GM04503 (cell line): Measurements from ENCODE around the gene NMNAT2.
"Not testable (repeated sequence)": the region's sequence is repeated elsewhere in the genome, so short reads cannot be mapped to it uniquely, and the experiment has no call there.

Experiments
- DNase-seq: peaks from one replicate; pipeline ENCODE4 v3.0.0-alpha.2; 2012; ENCODE audit warnings: low read depth

NMNAT2 gene

DNA sequence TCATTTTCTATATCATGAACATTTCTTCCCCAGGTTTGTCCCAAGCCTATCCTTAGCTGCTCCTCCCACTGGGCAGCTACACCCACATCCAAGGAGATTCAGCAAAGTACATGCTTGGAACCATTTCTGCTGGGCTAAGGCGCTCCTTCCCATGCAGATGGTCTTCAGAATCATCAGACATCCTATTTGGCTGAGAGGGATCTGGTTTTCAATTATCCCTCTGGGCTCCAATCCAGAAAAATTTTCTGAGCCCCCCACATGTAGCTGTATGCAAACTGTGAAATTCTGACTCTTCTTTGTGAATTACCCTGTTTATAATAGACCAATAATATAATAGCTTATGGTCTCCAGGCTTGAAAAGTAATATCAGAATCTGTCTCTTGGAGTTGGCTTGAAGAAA, 132.9 kb downstream of the NMNAT2 start:
- no peak for DNase-seq

DNA sequence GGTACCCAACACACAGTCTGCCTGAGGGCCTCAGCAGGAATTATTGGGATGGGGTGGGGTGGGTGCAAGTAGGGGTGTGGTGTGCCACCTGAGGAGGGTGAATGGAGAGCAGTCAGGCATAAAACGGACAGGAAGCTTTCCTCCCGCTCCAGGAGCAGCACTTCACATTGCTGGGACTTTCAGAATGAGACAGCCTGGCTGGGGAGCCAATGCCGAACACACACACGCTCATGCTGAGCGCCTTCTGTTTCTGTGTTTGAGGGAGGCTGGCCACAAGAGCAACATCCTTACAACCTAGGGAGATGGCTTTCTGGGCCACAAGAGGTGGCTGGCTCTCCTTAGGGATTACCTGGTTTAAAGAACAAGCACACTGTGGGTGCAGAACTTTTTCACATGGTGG, 134.1 kb downstream of the NMNAT2 start:
- DNase-seq: no peak

GRCh38 chr1:183283286-183283685, 134.9 kb downstream of the NMNAT2 start:
- DNase-seq: no peak

- DNase-seq: no peak
These were observed 135.9 kb downstream of the NMNAT2 start for GRCh38 chr1:183282101-183282855.

GRCh38 chr1:183281553-183282091, 136.6 kb downstream of the NMNAT2 start:
- DNase-seq: peak; percentile 72

DNA sequence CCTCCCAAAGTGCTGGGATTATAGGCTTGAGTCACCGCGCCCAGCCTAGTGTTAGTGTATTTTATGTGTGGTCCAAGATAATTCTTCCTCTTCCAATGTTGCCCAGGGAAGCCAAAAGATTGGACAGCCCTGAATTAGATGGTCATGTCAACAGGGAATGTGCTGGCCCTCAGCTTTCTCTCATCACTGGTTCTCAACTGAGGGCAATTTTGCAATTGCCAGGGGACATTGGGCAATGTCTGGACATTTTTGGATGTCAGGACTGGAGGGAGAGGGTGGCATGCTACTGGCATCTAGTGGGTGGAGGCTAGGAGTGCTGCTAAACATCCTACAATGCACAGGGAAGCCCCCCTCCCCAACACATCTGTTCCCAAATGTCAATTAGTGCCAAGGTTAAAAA, 137.1 kb downstream of the NMNAT2 start:
- peak; percentile 75 for DNase-seq

- peak; percentile 71 for DNase-seq
These were observed 138.3 kb downstream of the NMNAT2 start for GRCh38 chr1:183279835-183280234.

DNA sequence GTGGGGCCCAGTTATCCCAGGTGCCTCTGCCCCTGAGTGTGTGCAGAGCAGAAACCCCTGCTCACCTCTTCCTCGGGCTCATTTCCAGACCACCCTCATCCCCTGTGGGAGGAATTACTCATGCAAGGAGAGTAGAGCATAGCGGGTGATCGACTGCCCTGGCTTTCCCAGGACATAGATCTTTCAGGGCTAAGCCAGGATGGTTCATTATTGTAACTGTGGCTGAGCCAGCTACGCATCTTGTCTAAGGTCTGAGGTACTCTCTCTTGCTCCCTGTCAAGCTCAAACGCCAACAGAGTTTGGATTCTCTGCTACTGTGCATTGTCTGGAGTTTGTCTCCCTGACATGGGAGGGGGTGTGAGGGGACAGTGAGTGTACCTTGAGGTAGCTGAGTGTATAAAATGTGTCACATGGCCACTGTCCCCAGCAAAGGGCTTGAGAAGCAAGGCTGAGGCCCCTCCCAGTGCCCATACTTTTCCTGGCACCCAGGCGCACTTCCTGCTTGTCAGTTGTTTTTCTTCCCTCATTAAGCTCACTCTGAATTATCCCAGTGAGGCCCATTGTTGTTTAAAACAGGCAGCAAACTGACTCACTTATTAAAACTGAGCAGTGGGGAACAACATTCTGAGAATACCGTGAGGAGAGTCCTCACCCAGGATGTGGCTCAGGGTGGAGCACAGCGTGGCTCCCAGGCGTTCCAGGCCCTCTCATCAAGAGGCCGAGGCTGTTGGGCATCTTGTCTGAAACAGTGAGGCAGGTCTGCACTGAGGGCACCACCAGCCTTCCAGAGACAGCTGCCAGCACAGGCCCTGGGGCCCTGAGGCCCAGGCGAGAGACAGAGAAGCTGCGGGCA, 139.2 kb downstream of the NMNAT2 start:
- DNase-seq: peak; percentile 91

DNA sequence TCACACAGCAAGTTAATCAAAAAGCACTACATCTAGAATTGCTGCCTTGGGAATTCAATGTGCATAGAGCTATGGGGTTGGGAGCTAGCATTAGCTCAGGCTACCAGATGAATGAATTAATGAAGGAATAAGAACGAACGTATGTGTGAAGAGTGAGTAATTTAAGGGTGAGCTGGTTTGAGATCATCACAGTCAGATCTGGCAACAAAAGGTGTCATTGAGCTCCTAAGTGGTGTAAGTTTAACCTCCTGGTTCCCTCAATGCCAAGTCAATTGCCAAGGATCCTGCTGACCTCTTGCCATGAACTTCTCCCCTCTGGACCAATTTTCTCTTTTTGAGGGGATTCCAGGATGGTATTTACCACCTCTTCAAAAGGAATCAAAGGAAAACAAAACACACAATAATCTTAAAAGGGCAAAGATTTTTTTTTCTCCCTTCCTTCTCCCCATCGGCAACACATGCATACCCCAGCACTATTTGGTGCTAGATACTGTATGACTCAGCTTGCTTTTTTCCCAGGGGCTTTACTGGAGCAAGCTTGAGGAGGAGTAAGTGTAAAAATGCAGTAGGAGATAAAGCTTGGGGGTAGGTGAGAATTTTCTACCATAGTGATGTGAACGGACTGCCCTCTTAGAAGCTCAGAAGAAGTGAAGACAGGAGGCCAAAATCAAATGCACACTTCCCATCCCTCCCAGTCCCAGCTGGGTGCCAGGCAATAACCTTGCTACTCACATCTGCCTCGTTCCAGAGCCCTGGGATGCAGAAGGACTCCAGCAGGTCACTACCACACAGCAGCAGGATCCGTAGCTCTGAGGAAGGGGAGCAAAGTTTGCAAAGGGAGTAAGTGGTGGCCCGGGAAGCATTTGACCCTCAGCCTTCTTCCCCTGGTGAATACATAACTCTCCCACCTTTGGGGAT, 140.1 kb downstream of the NMNAT2 start:
- DNase-seq: no peak

- no peak for DNase-seq
These were observed 141.6 kb downstream of the NMNAT2 start for GRCh38 chr1:183276386-183277080.

- no peak for DNase-seq
These were observed 142.9 kb downstream of the NMNAT2 start for GRCh38 chr1:183275322-183275721.

GRCh38 chr1:183274836-183275235, 143.3 kb downstream of the NMNAT2 start:
- no peak for DNase-seq

DNA sequence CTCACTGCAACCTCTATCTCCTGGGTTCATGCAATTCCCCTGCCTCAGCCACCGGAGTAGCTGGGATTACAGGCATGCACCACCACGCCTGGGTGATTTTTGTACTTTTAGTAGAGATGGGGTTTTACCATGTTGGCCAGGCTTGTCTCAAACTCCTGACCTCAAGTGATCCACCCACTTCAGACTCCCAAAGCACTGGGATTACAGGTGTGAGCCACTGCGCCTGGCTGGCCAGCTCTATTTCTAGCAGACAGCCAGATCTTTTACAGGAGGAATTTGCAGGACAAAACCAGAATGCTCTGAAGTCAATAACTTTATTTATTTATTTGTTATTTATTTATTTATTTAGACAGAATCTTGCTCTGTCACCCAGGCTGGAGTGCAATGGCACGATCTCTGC, 144.2 kb downstream of the NMNAT2 start:
- DNase-seq: not testable (repeated sequence)

DNA sequence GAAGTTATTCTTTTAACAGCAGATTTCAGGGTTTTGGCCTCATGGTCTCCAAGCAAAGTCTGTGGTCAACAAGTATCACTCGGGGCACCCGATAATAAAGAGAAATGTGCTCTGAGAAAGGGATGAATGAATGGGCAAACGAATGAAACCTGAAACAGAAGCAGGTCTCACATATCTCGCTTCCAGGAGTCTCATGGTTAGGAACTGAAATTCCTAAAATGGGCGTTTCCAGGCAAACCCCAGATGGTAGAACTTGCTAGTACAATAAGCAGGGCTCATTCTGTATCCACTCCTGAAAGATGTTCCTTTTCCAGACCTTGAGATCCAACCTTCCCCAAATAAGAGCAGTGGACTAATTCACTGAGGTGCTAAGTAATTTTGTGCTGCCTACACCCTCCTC, 144.9 kb downstream of the NMNAT2 start:
- DNase-seq: no peak

DNA sequence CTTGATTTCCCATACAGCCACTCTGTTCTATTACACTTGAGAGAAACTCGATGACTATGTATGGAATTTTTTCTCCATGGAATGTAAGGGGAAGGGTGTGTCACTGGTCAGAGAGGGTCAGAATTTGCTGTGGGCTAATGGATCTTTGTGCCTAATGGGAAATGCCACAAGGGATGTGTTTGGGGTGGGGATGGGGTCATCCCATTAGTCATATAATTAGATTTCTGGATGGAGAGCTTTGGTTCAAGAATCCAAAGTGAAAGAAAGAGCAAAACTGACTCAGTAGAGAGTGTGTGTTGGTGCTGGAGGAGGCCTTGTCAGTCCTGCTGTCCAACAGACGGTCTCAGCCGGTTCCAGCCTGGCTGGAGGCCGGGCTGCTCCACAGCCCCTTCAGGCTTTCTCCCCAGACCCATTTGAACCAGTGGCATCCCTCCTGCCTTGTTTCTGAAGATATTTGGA, 145.8 kb downstream of the NMNAT2 start:
- DNase-seq: peak; percentile 98

GRCh38 chr1:183270541-183271141, 147.5 kb downstream of the NMNAT2 start:
- DNase-seq: peak; percentile 91

DNA sequence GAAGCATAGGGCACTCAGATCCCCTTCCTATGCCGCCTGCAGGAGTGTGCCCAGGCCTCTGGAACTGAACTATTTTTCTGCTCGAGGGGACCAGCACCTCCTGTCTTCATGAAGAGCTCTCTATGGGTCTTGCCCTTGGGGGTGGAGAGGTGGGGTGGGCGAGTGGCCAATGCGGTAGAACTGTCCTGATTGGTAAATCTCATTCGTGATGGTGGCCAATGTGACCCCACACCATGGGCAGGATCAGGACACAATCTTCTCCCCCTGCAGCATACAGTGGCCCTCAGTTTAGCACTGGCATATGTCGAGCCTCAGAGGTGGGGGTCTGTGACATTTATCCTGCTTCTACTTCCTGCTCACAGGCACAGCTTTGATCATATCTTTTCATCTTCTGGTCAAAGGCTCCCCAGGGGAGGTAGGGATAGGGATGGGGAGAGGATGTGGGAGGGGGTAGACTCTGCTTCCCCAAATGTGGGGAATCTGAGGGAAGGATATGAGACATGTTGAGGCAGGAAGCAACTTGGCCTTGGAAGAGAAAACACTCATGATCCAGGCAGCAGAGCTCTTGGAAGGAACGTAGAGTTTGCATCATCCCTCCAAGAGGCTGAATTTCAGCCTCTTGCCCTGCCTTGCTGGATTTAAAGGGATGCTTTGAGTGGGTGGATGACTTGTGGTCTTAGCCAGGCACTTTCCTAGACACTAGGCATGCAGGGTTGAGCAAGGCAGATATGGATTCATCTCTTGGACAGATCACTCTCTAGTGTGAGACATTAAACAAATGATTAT, 150.3 kb downstream of the NMNAT2 start:
- peak; percentile 98 for DNase-seq

GRCh38 chr1:183263886-183264602, 154.1 kb downstream of the NMNAT2 start:
- DNase-seq: no peak

GRCh38 chr1:183262628-183263200, 155.5 kb downstream of the NMNAT2 start:
- DNase-seq: no peak
